ENCODE measurements around the gene TMEM198. TPM values are rescaled to one million over a fixed set of nuclear protein-coding genes. Genes with fewer than 3 reads are reported as not detected.
A peak's percentile ranks its signal among the peaks of the same experiment; 100 is the strongest.

TMEM198 gene
- total and polyA plus RNA-seq, 8 donors: 2.4 to 4.2 (median 3.3) TPM

DNA sequence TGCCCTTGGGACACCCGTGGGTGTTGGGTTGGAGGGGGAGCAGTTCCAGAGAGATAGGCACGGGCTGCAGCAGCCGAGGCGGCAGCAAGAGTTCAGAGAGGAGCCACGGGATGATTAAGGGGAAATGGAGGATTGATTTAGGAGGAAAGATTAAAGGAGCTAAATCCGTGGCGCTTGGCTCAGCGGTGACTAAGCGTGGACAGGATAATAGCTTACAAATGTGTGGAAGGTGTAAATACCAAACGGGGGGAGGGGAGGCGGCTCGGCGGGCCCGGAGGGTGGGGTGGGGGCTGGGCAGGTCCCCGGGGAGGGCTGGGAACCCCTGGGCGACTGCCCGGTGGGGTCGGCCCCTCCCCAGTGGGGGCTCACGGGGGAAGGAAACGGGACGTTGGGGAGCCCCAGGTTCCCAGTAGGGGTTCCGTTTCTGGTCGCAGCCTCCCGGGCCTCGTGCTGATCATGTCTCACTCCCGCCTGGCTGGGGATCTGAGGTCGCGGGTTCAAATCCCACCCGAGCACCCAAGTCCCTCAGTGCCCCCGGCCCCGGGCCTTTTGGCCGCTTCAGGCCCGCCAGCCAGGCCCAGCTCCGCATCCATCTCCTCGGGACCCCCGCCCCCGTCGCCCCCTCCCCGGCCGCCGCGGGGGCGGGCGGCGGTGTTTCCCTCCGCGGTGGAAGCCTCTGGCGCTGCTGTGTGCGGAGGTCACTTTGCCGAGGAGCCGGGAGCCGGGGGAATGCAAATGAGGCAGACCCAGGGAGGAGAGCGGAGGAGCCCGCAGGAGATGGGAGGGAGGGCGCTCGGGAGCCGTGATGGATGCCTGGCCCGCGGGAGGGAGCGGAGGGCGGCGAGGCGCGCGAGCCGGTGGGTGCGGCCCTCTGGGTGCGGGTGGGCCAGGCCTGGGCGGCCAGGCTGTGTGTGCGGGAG lies 21.5 kb upstream of the TMEM198 start:
- ATAC-seq (peak; percentile 24), DNase-seq (peak in 1 of 4 donors; percentile 77)
- no peak overlapping the region for H3K27ac ChIP-seq

GRCh38 chr2:219523031-219523671 lies 20.7 kb upstream of the TMEM198 start:
- TF ChIP-seq CTCF (IDR thresholded peaks at IDR 0.05): no peak
- Histone ChIP-seq H3K4me1 (peaks cover 0 to 9% of the 10 kb centered on the region in 2 donors), H3K4me3 (no peak overlapping the region), H3K9me3 (no peaks in the 10 kb centered on the region), H3K36me3 (no peaks in the 10 kb centered on the region), H3K27ac (no peak overlapping the region), H3K27me3 (peaks cover 44 to 100% of the 10 kb centered on the region in 2 donors)
- DNase-seq (peak in 1 of 4 donors; percentile 48), ATAC-seq (no peak)
- intact Hi-C loops (cut with DNase I): no loop called here

More for the DNA sequence above, 21.5 kb upstream of the TMEM198 start:
- no peak for TF ChIP-seq CTCF (IDR thresholded peaks at IDR 0.05)
- H3K4me3 ChIP-seq: no peak overlapping the region
- no peaks in the 10 kb centered on the region for H3K9me3 ChIP-seq
- H3K4me1 ChIP-seq: peaks cover 0 to 9% of the 10 kb centered on the region in 2 donors
- peaks cover 40 to 100% of the 10 kb centered on the region in 2 donors for H3K27me3 ChIP-seq
- intact Hi-C loops (cut with DNase I): no loop called here
- H3K36me3 ChIP-seq: no peaks in the 10 kb centered on the region

GRCh38 chr2:219524817-219525216 lies 19.0 kb upstream of the TMEM198 start:
- no peak for DNase-seq
- no peaks in the 10 kb centered on the region for H3K9me3 ChIP-seq
- no peak overlapping the region for H3K4me3 ChIP-seq
- H3K4me1 ChIP-seq: peaks cover 0 to 9% of the 10 kb centered on the region in 2 donors
- intact Hi-C loops (cut with DNase I): loop anchor here in 1 of 2 donors (5.0 kb wide), 1 partner anchor 48 kb away; no protein-coding TSS in a partner anchor
- peaks cover 54 to 100% of the 10 kb centered on the region in 2 donors for H3K27me3 ChIP-seq
- no peaks in the 10 kb centered on the region for H3K36me3 ChIP-seq
- H3K27ac ChIP-seq: no peak overlapping the region
- no peak for ATAC-seq
- TF ChIP-seq CTCF (IDR thresholded peaks at IDR 0.05): no peak

GRCh38 chr2:219525533-219526232 lies 18.1 kb upstream of the TMEM198 start:
- Histone ChIP-seq H3K27ac (no peak overlapping the region), H3K4me1 (peaks cover 0 to 12% of the 10 kb centered on the region in 2 donors), H3K9me3 (no peaks in the 10 kb centered on the region), H3K4me3 (no peak overlapping the region), H3K36me3 (no peaks in the 10 kb centered on the region), H3K27me3 (peaks cover 55 to 100% of the 10 kb centered on the region in 2 donors)
- intact Hi-C loops (cut with DNase I): loop anchor here in 1 of 2 donors (5.0 kb wide), 1 partner anchor 48 kb away; no protein-coding TSS in a partner anchor
- no peak for DNase-seq
- TF ChIP-seq CTCF (IDR thresholded peaks at IDR 0.05): no peak
- no peak for ATAC-seq
